ENCODE measurements around the gene SRD5A3.
A peak's percentile ranks its signal among the peaks of the same experiment; 100 is the strongest.
"Not testable (repeated sequence)": the region's sequence is repeated elsewhere in the genome, so short reads cannot be mapped to it uniquely, and the experiment has no call there.

The SRD5A3 gene

DNA sequence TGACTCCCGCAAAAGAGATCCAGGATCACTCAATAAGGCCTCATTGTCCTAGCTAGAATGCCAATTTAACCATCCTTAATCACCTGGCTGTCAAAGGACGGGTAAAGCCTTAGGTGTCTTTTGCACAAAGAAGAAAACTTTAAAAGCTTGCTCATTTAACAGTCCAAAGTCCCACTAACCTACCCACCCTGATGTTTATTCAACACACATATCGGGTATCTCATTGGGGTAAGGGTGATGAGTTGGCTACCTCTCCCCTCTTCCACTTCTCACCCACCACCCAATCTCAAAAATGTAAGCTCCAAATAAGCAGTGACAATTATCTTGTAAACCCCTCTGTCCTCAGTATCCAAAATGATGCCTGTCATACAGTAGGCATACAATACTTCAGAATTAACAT, 988 bp upstream of the SRD5A3 start:
- no peak for DNase-seq (ENCODE audit: low read depth)
- H3K4me3 ChIP-seq (ENCODE audit: low read depth, low read length) = no peak overlapping the region
- TF ChIP-seq, protein P1, sequence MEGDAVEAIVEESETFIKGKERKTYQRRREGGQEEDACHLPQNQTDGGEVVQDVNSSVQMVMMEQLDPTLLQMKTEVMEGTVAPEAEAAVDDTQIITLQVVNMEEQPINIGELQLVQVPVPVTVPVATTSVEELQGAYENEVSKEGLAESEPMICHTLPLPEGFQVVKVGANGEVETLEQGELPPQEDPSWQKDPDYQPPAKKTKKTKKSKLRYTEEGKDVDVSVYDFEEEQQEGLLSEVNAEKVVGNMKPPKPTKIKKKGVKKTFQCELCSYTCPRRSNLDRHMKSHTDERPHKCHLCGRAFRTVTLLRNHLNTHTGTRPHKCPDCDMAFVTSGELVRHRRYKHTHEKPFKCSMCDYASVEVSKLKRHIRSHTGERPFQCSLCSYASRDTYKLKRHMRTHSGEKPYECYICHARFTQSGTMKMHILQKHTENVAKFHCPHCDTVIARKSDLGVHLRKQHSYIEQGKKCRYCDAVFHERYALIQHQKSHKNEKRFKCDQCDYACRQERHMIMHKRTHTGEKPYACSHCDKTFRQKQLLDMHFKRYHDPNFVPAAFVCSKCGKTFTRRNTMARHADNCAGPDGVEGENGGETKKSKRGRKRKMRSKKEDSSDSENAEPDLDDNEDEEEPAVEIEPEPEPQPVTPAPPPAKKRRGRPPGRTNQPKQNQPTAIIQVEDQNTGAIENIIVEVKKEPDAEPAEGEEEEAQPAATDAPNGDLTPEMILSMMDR (IDR thresholded peaks at IDR 0.05; ENCODE audit: insufficient read depth, low read depth, low read length, missing control alignments) = no peak

DNA sequence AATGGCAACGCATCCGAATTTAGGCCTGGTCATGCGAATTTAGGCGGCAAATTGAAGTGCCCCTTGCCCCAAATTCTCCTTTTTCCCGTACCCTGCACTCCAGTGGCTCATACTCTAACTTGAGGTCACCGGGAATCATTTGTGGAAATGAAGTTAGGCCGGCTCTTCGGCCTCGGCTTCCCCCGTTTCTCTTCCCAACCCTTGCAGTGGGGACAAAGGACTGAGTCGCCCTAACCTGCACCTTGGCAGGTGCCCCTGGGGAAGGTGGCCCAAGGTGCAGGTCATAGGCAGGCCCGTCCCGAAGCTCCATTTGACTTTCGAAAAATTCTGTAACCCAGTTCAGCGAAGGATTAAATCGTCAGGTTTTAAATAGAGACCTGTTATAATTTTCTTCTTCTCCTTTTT, 811 bp downstream of the SRD5A3 start:
- H3K4me3 ChIP-seq (ENCODE audit: low read depth, low read length) = peak overlapping the region; percentile 81
- no peak for DNase-seq (ENCODE audit: low read depth)
- TF ChIP-seq, protein P1 (IDR thresholded peaks at IDR 0.05; ENCODE audit: insufficient read depth, low read depth, low read length, missing control alignments) = no peak

DNA sequence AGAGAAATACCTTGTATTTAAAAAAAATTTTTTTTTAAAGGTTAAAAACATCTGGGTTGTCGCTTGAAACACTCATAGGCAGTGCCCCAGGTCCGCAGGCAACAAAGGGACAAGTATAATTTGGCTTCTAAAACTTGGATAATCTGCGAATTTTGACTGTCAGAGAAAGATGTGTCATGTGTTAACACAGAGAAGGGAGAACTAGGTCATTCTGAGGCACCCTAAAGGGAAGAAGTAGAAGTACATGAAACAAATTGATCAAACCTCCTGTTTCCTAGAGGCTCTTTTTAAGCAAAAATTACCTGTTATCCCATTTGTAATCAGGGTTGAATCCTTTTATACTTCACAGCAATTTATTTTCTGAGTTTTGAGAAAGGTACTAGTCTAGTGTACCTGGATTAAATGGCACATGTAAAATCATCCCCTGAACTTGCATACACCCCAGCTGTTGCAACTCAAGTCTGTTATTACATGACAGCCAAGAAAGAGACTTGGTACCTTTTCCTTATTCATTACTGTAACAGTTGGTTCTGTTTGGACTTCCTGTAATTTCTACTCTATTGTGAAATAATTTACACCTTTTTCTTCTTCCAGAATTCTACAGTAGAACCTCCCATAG, 1.7 kb downstream of the SRD5A3 start:
- DNase-seq (ENCODE audit: low read depth) = no peak
- H3K4me3 ChIP-seq (ENCODE audit: low read depth, low read length) = no peak overlapping the region
- TF ChIP-seq, protein P1 (IDR thresholded peaks at IDR 0.05; ENCODE audit: insufficient read depth, low read depth, low read length, missing control alignments) = no peak

DNA sequence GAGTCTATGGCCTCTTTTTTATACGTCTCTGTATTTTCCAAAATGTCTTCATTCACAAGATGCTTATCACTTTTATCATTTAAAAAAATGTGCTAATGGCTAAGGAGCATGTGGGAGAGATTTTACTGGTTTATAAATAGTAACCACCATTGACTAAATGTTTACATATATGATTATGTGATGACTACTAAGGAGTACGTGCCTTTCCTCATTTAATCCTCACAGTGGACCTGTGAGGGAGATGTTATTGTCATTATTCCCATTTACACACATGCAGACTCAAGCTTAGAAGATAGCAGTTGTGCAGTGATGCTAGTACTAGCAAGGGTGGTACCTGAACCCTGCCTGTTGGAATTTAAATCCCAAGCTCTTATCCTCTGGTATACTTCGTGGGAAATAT, 2.4 kb downstream of the SRD5A3 start:
- DNase-seq (ENCODE audit: low read depth) = no peak
- TF ChIP-seq, protein P1 (IDR thresholded peaks at IDR 0.05; ENCODE audit: insufficient read depth, low read depth, low read length, missing control alignments) = no peak

DNA sequence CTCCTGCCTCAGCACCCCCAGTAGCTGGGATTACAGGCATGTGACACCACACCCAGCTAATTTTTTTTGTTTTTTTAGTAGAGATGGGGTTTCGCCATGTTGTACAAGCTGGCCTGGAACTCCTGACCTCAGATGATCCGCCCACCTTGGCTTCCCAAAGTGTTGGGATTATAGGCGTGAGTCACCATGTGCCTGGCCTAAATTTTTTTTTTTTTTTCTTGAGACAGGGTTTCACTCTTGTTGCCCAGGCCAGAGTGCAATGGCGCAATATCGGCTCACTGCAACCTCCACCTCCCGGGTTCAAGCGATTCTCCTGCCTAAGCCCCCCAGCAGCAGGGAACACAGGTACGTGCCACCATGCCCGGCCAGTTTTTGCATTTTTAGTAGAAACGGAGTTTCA, 4.8 kb downstream of the SRD5A3 start:
- not testable (repeated sequence) for H3K4me3 ChIP-seq (ENCODE audit: low read depth, low read length); DNase-seq (ENCODE audit: low read depth)

More for the DNA sequence above, 2.4 kb downstream of the SRD5A3 start:
- no peak overlapping the region for H3K4me3 ChIP-seq (ENCODE audit: low read depth, low read length)

DNA sequence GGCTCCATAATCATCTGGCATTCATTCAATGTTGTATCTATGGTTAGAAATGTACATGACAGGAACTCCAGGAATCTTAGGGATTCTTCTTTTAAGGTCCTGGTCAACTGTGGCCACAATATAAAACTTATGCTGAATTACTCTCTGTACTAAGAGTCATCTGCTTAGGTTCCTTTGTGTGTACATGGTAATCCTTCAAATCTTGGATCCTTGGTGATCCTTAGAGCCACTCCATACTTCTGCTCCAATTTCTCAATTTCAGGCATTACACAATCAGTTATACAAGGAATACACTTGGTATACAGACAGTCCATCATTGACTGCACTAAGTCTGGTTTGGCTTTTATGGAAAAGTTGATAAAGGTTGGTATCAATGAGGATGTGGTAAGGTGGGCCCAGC, 5.8 kb downstream of the SRD5A3 start:
- DNase-seq (ENCODE audit: low read depth) = no peak
- no peak overlapping the region for H3K4me3 ChIP-seq (ENCODE audit: low read depth, low read length)
- TF ChIP-seq, protein P1 (IDR thresholded peaks at IDR 0.05; ENCODE audit: insufficient read depth, low read depth, low read length, missing control alignments) = no peak

DNA sequence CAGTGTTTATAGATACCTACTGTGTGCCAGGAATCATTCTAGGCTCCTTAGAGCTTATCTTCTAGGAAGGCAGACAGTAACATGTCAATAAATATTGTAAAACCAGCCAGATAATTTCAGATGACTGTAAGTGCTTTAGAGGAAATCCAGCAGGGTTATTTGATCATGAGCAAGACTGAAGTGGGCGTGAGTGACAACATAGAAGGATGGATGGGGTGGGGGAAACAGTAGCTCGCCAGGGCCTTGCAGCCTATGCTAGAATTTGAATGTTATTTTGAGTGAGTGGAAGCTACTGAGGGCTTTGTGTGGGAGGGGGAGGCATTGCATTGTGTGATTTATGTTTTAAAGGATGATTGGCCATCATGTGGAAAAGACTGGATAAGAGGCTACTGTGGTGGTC, 6.7 kb downstream of the SRD5A3 start:
- no peak overlapping the region for H3K4me3 ChIP-seq (ENCODE audit: low read depth, low read length)
- DNase-seq (ENCODE audit: low read depth) = no peak
- TF ChIP-seq, protein P1 (IDR thresholded peaks at IDR 0.05; ENCODE audit: insufficient read depth, low read depth, low read length, missing control alignments) = no peak

DNA sequence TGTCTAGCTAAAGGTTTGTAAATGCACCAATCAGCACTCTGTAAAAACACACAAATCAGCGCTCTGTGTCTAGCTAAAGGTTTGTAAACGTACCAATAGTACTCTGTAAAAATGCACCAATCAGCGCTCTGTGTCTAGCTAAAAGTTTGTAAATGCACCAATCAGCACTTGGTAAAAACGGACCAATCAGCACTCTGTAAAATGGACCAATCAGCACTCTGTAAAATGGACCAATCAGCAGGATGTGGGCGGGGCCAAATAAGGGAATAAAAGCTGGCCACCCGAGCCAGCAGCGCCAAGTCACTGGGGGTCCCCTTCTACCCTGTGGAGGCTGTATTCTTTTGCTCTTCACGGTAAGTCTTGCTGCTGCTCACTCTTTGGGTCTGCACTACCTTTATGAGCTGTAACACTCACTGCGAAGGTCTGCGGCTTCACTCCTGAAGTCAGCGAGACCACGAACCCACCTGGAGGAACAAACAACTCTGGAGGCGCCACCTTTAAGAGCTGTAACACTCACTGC, 7.2 kb downstream of the SRD5A3 start:
- not testable (repeated sequence) for DNase-seq (ENCODE audit: low read depth); H3K4me3 ChIP-seq (ENCODE audit: low read depth, low read length)

All from GM12865 (cell line).